T-helper 2 cell treated with Interferon-gamma antibody and Interleukin-4, amounts not matched to agents 5 μg/mL and 100 μg/mL, for 36 hours (primary cell): ENCODE data around the gene SLC25A21.
"Not testable (repeated sequence)": the region's sequence is repeated elsewhere in the genome, so short reads cannot be mapped to it uniquely, and the experiment has no call there.

Experiments used
- DNase-seq: peaks from one replicate; pipeline ENCODE4 v3.0.0; 2021; ENCODE audit warnings: low spot score
- H3K27ac Mint-ChIP-seq: one replicate; pipeline ENCODE4 v1.8.0; 2021; ENCODE audit warnings: mild to moderate bottlenecking, mixed read lengths
- H3K27me3 Mint-ChIP-seq: one replicate; pipeline ENCODE4 v1.8.0; 2021; ENCODE audit warnings: low read depth, mixed read lengths
- H3K36me3 Mint-ChIP-seq: one replicate; pipeline ENCODE4 v1.8.0; 2021; ENCODE audit warnings: low read depth, mixed read lengths
- H3K4me1 Mint-ChIP-seq: one replicate; pipeline ENCODE4 v1.8.0; 2021; ENCODE audit warnings: low read depth, mixed read lengths
- H3K4me3 Mint-ChIP-seq: one replicate; pipeline ENCODE4 v1.8.0; 2022; ENCODE audit warnings: mild to moderate bottlenecking, moderate library complexity, mixed read lengths
- H3K9me3 Mint-ChIP-seq: one replicate; pipeline ENCODE4 v1.8.0; 2021; ENCODE audit warnings: mixed read lengths

SLC25A21 gene

GRCh38 chr14:36910578-36910977 is 261.8 kb downstream of the SLC25A21 start:
- Mint-ChIP-seq H3K27me3 (no peaks in the 10 kb centered on the region), H3K9me3 (no peaks in the 10 kb centered on the region), H3K4me3 (no peak overlapping the region), H3K36me3 (no peaks in the 10 kb centered on the region), H3K4me1 (no peaks in the 10 kb centered on the region), H3K27ac (no peak overlapping the region)
- no peak for DNase-seq

- H3K9me3 Mint-ChIP-seq, result peaks cover 5% of the 10 kb centered on the region
- no peak overlapping the region for H3K4me3 Mint-ChIP-seq
- H3K27me3 Mint-ChIP-seq, result no peaks in the 10 kb centered on the region
- no peak overlapping the region for H3K27ac Mint-ChIP-seq
- H3K36me3 Mint-ChIP-seq, result no peaks in the 10 kb centered on the region
- H3K4me1 Mint-ChIP-seq, result no peaks in the 10 kb centered on the region
- DNase-seq, result no peak
Observed at GRCh38 chr14:36905272-36905888, 267.0 kb downstream of the SLC25A21 start.

DNA sequence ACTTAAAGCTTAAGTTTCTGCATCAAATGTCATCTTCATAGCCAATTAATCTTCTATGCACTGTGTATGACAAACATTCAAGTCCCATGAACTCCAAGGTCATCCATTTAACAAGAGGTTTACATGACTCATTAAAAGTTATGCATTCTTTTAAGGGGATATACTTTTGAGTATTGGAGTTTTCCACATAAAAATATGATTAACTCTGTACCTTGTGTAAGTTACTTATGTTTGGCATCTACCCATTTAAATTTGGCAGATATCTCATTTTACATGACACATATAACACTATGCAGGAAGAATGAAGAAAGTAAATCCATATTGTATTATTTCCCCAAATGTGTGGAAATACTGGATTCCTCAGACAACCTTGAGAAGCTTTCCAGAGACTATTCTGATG is 270.5 kb downstream of the SLC25A21 start:
- no peak for DNase-seq
- no peaks in the 10 kb centered on the region for H3K36me3 Mint-ChIP-seq
- H3K4me3 Mint-ChIP-seq, result no peak overlapping the region
- H3K27me3 Mint-ChIP-seq, result no peaks in the 10 kb centered on the region
- H3K4me1 Mint-ChIP-seq, result no peaks in the 10 kb centered on the region
- H3K9me3 Mint-ChIP-seq, result peaks cover 5% of the 10 kb centered on the region
- no peak overlapping the region for H3K27ac Mint-ChIP-seq

DNA sequence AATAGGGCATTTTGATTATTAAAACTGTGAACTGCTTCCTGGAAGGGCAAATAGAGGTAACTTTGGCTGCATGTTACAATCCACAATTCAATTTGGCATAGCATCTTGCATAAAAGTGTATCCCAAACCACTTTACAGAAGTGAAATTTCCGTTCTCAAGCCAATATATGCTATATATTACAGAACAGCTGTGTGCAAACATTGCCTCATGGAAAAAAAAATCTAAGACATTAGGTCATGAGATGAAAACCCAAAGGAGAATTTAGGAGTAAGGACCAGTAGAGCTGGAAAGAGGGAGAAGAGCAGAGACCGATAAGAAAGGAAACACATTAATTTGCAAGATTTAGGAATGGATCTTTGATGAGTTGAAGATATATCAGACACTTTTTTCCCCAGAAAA is 271.6 kb downstream of the SLC25A21 start:
- Mint-ChIP-seq H3K9me3 (peaks cover 5% of the 10 kb centered on the region), H3K36me3 (no peaks in the 10 kb centered on the region), H3K27ac (no peak overlapping the region), H3K4me3 (no peak overlapping the region), H3K4me1 (no peaks in the 10 kb centered on the region), H3K27me3 (no peaks in the 10 kb centered on the region)
- no peak for DNase-seq

- H3K36me3 Mint-ChIP-seq, H3K4me3 Mint-ChIP-seq, H3K27me3 Mint-ChIP-seq, H3K9me3 Mint-ChIP-seq, DNase-seq, H3K27ac Mint-ChIP-seq, H3K4me1 Mint-ChIP-seq: not testable (repeated sequence)
Observed at GRCh38 chr14:36896300-36896699, 276.1 kb downstream of the SLC25A21 start.

- Mint-ChIP-seq H3K36me3 (no peaks in the 10 kb centered on the region), H3K9me3 (peaks cover 8% of the 10 kb centered on the region), H3K27me3 (no peaks in the 10 kb centered on the region), H3K4me3 (no peak overlapping the region), H3K27ac (no peak overlapping the region), H3K4me1 (no peaks in the 10 kb centered on the region)
- DNase-seq, result no peak
Observed at GRCh38 chr14:36884049-36884448, 288.4 kb downstream of the SLC25A21 start.

DNA sequence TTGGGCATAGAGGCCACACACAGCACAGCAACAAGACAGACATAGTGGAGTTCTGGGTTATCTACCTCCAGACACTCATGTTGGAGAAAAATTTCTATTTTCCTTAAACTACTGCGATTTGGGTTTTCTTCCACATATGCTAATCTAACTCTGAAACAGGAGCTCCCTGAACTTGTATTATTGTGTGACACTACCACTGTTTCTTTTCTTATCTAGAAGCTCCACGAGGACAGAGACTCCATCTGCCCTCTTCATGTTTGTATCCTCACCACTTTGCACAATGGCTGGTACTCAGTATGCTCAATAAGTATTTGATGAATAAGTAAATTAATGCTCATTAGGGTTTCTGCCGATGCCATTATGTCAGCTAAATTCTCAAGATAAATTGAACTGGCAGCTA is 292.1 kb downstream of the SLC25A21 start:
- H3K9me3 Mint-ChIP-seq, result peaks cover 8% of the 10 kb centered on the region
- H3K36me3 Mint-ChIP-seq, result no peaks in the 10 kb centered on the region
- no peaks in the 10 kb centered on the region for H3K4me1 Mint-ChIP-seq

DNA sequence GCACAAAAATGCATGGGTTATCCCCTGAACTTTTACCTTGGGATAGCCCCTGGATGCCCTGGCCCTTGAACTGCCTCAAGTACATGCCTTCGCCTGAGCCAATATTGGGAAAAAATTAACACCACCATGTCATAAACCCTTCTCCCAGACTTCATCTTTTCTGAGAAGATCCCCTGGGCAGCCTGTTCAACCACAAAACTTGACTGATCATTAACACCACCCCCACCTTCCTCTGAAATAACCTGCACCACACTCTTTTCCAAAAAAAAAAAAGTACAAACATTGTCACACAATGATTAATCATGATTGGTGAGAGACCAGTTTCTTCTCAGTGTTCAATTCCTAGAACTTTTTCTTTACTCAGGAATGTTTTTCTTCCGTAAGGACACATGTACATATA is 292.8 kb downstream of the SLC25A21 start:
- Mint-ChIP-seq H3K27me3 (no peaks in the 10 kb centered on the region), H3K4me3 (no peak overlapping the region), H3K27ac (no peak overlapping the region), H3K36me3 (no peaks in the 10 kb centered on the region), H3K4me1 (no peaks in the 10 kb centered on the region), H3K9me3 (peaks cover 8% of the 10 kb centered on the region)
- no peak for DNase-seq

More for the DNA sequence above, 292.1 kb downstream of the SLC25A21 start:
- DNase-seq, result no peak
- Mint-ChIP-seq H3K27ac (no peak overlapping the region), H3K27me3 (no peaks in the 10 kb centered on the region), H3K4me3 (no peak overlapping the region)

GRCh38 chr14:36874396-36875138 is 297.8 kb downstream of the SLC25A21 start:
- Mint-ChIP-seq H3K36me3 (no peaks in the 10 kb centered on the region), H3K27ac (no peak overlapping the region), H3K9me3 (no peaks in the 10 kb centered on the region), H3K4me3 (no peak overlapping the region), H3K4me1 (no peaks in the 10 kb centered on the region), H3K27me3 (no peaks in the 10 kb centered on the region)
- no peak for DNase-seq

- no peak overlapping the region for H3K4me3 Mint-ChIP-seq
- H3K36me3 Mint-ChIP-seq, result no peaks in the 10 kb centered on the region
- H3K27me3 Mint-ChIP-seq, result no peaks in the 10 kb centered on the region
- H3K4me1 Mint-ChIP-seq, result no peaks in the 10 kb centered on the region
- no peak overlapping the region for H3K27ac Mint-ChIP-seq
- no peaks in the 10 kb centered on the region for H3K9me3 Mint-ChIP-seq
- no peak for DNase-seq
Observed at GRCh38 chr14:36870776-36871175, 301.6 kb downstream of the SLC25A21 start.

DNA sequence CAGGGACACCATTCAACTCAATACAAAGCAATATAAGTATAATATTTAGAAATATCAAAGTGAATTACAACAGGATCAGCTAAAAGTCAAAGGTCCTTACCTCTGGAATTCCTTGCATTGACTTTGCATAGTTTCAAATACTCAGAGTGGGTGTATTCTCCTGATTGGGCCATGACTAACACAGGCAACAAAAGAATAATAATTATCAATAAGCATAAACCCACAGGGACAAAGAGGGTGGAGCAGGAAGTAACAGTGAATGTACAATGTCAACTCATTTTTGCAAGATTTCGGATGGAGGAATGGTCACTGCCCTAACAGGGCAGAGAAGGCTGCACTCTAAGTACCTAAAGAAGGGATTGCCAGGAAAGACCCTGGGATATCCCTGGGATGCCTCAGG is 303.3 kb downstream of the SLC25A21 start:
- no peak overlapping the region for H3K4me3 Mint-ChIP-seq
- no peaks in the 10 kb centered on the region for H3K9me3 Mint-ChIP-seq
- no peaks in the 10 kb centered on the region for H3K27me3 Mint-ChIP-seq
- no peak overlapping the region for H3K27ac Mint-ChIP-seq
- H3K4me1 Mint-ChIP-seq, result no peaks in the 10 kb centered on the region
- no peaks in the 10 kb centered on the region for H3K36me3 Mint-ChIP-seq
- DNase-seq, result no peak

- Mint-ChIP-seq H3K4me1 (no peaks in the 10 kb centered on the region), H3K36me3 (no peaks in the 10 kb centered on the region), H3K4me3 (no peak overlapping the region), H3K27ac (no peak overlapping the region), H3K9me3 (peaks cover under 1% of the 10 kb centered on the region), H3K27me3 (no peaks in the 10 kb centered on the region)
- DNase-seq, result no peak
Observed at GRCh38 chr14:36866867-36867266, 305.5 kb downstream of the SLC25A21 start.

DNA sequence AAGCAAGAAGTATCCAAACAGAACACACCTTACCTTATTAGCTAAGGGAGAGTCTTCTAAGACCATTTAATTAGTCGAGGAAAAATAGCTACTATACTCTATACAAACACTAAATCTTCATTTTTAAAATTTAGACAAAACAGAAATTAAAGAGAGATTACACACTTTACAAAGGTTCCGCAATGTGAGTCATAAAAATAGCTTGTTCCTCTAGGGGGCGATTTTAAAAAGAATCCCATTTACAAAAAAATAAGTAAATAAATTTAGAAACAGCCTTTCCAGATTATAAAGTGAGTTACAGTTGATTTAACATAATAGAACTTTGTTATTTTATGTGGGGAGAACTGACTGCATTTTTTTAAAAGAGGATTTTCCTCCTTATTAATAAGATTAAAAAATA is 309.1 kb downstream of the SLC25A21 start:
- peaks cover 7% of the 10 kb centered on the region for H3K9me3 Mint-ChIP-seq
- no peak overlapping the region for H3K27ac Mint-ChIP-seq
- H3K36me3 Mint-ChIP-seq, result no peaks in the 10 kb centered on the region
- H3K4me3 Mint-ChIP-seq, result no peak overlapping the region
- no peaks in the 10 kb centered on the region for H3K27me3 Mint-ChIP-seq
- DNase-seq, result no peak
- H3K4me1 Mint-ChIP-seq, result no peaks in the 10 kb centered on the region

DNA sequence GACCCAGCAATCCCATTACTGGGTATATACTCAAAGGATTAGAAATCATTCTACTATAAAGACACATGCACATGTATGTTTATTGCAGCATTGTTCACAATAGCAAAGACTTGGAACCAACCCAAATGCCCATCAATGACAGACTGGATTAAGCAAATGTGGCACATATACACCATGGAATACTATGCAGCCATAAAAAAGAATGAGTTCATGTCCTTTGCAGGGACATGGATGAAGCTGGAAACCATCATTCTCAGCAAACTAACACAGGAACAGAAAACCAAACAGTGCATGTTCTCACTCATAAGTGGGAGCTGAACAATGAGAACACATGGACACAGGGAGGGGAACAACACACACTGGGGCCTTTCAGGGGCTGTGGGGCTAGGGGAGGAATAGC is 310.2 kb downstream of the SLC25A21 start:
- H3K36me3 Mint-ChIP-seq, H3K4me3 Mint-ChIP-seq, H3K27me3 Mint-ChIP-seq, H3K9me3 Mint-ChIP-seq, DNase-seq, H3K27ac Mint-ChIP-seq, H3K4me1 Mint-ChIP-seq: not testable (repeated sequence)

DNA sequence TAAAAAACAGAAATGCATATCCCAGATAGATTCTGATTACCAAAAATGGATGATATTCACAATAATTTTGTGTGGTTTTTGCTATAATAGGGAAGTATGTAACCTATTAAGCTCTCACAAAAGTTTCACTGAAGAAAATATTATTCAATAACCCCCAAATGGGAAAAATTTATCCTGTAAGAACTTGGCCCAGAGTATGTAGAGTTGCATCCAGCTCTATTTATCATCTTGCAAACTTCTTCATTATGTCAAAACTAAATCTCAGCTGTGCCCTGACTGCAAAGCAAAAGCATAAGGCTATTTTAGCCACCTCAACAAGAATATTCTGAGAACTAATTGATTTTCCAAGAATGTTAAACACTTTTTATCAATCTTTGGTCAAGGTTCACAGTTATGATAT is 311.6 kb downstream of the SLC25A21 start:
- Mint-ChIP-seq H3K4me1 (no peaks in the 10 kb centered on the region), H3K27ac (no peak overlapping the region), H3K27me3 (no peaks in the 10 kb centered on the region), H3K9me3 (peaks cover 7% of the 10 kb centered on the region), H3K4me3 (no peak overlapping the region), H3K36me3 (no peaks in the 10 kb centered on the region)
- DNase-seq, result no peak
